HUES6 (cell line): ENCODE measurements around the gene KCNT1.

ENCODE experiments used
- H3K27ac ChIP-seq: 2 replicates; pipeline ENCODE4 v1.7.0; 2013; ENCODE audit warnings: low read depth, mild to moderate bottlenecking, low read length, inconsistent platforms
- H3K27me3 ChIP-seq: 2 replicates; pipeline ENCODE4 v1.6.1; 2013; ENCODE audit warnings: low read length; ENCODE audit not compliant: control insufficient read depth, insufficient read depth
- H3K36me3 ChIP-seq: 2 replicates; pipeline ENCODE4 v1.6.1; 2013; ENCODE audit warnings: low read length; ENCODE audit not compliant: control insufficient read depth, insufficient read depth
- H3K4me1 ChIP-seq: 2 replicates; pipeline ENCODE4 v1.6.1; 2013; ENCODE audit warnings: low read length; ENCODE audit not compliant: control insufficient read depth, insufficient read depth
- H3K4me3 ChIP-seq: 2 replicates; pipeline ENCODE4 v1.5.1; 2013; ENCODE audit warnings: low read depth, low read length
- H3K9ac ChIP-seq: one replicate; pipeline ENCODE4 v1.6.1; 2013; ENCODE audit warnings: mild to moderate bottlenecking, low read length
- H3K9me3 ChIP-seq: 2 replicates; pipeline ENCODE4 v1.6.1; 2013; ENCODE audit warnings: low read depth, low read length; ENCODE audit not compliant: control insufficient read depth, insufficient read depth

Gene KCNT1

GRCh38 chr9:135739271-135740220 lies 37.6 kb downstream of the KCNT1 start:
- Histone ChIP-seq H3K9ac (no peak overlapping the region), H3K4me3 (no peak overlapping the region), H3K27ac (no peak overlapping the region), H3K36me3 (no peaks in the 10 kb centered on the region), H3K9me3 (no peaks in the 10 kb centered on the region), H3K4me1 (no peaks in the 10 kb centered on the region), H3K27me3 (peaks cover 39% of the 10 kb centered on the region)

- H3K4me1 ChIP-seq = no peaks in the 10 kb centered on the region
- H3K27ac ChIP-seq = no peak overlapping the region
- H3K9ac ChIP-seq = no peak overlapping the region
- no peaks in the 10 kb centered on the region for H3K9me3 ChIP-seq
- no peak overlapping the region for H3K4me3 ChIP-seq
- no peaks in the 10 kb centered on the region for H3K36me3 ChIP-seq
- H3K27me3 ChIP-seq = peaks cover 22% of the 10 kb centered on the region
These were observed 39.6 kb downstream of the KCNT1 start for GRCh38 chr9:135741276-135742219.

GRCh38 chr9:135743021-135743420 lies 41.0 kb downstream of the KCNT1 start:
- Histone ChIP-seq H3K9ac (no peak overlapping the region), H3K4me3 (no peak overlapping the region), H3K27ac (no peak overlapping the region), H3K27me3 (peaks cover 7% of the 10 kb centered on the region; the same call in 1 of the 2 replicates), H3K4me1 (no peaks in the 10 kb centered on the region), H3K9me3 (no peaks in the 10 kb centered on the region), H3K36me3 (no peaks in the 10 kb centered on the region)

- H3K27me3 ChIP-seq = peaks cover under 1% of the 10 kb centered on the region; the same call in 1 of the 2 replicates
- H3K27ac ChIP-seq = peak overlapping the region; percentile 33; the same call in 1 of the 2 replicates
- no peaks in the 10 kb centered on the region for H3K36me3 ChIP-seq
- H3K4me3 ChIP-seq = no peak overlapping the region
- H3K9ac ChIP-seq = no peak overlapping the region
- H3K4me1 ChIP-seq = no peaks in the 10 kb centered on the region
- no peaks in the 10 kb centered on the region for H3K9me3 ChIP-seq
These were observed 41.8 kb downstream of the KCNT1 start for GRCh38 chr9:135743546-135744332.

- Histone ChIP-seq H3K4me3 (no peak overlapping the region), H3K27ac (0 out of 2 replicates have a peak overlapping the region, but pooled peaks have one; percentile 30), H3K27me3 (no peaks in the 10 kb centered on the region), H3K9me3 (no peaks in the 10 kb centered on the region), H3K9ac (no peak overlapping the region), H3K4me1 (no peaks in the 10 kb centered on the region), H3K36me3 (no peaks in the 10 kb centered on the region)
These were observed 42.5 kb downstream of the KCNT1 start for GRCh38 chr9:135744333-135745070.

GRCh38 chr9:135745189-135745588 lies 43.2 kb downstream of the KCNT1 start:
- Histone ChIP-seq H3K9ac (no peak overlapping the region), H3K36me3 (no peaks in the 10 kb centered on the region), H3K9me3 (no peaks in the 10 kb centered on the region), H3K4me3 (no peak overlapping the region), H3K27ac (no peak overlapping the region), H3K27me3 (no peaks in the 10 kb centered on the region), H3K4me1 (no peaks in the 10 kb centered on the region)

GRCh38 chr9:135745686-135746324 lies 43.8 kb downstream of the KCNT1 start:
- Histone ChIP-seq H3K4me3 (no peak overlapping the region), H3K4me1 (no peaks in the 10 kb centered on the region), H3K9ac (no peak overlapping the region), H3K9me3 (no peaks in the 10 kb centered on the region), H3K36me3 (no peaks in the 10 kb centered on the region), H3K27me3 (no peaks in the 10 kb centered on the region), H3K27ac (no peak overlapping the region)

- H3K36me3 ChIP-seq = no peaks in the 10 kb centered on the region
- H3K27ac ChIP-seq = no peak overlapping the region
- no peaks in the 10 kb centered on the region for H3K9me3 ChIP-seq
- no peaks in the 10 kb centered on the region for H3K4me1 ChIP-seq
- H3K4me3 ChIP-seq = no peak overlapping the region
- H3K9ac ChIP-seq = no peak overlapping the region
- no peaks in the 10 kb centered on the region for H3K27me3 ChIP-seq
These were observed 44.6 kb downstream of the KCNT1 start for GRCh38 chr9:135746565-135746964.

- no peak overlapping the region for H3K4me3 ChIP-seq
- no peaks in the 10 kb centered on the region for H3K36me3 ChIP-seq
- H3K9me3 ChIP-seq = no peaks in the 10 kb centered on the region
- no peak overlapping the region for H3K9ac ChIP-seq
- no peaks in the 10 kb centered on the region for H3K4me1 ChIP-seq
- H3K27ac ChIP-seq = no peak overlapping the region
- no peaks in the 10 kb centered on the region for H3K27me3 ChIP-seq
These were observed 45.3 kb downstream of the KCNT1 start for GRCh38 chr9:135747311-135747710.
